HCT116 (cell line): ENCODE results near the gene OGFOD2. TPM values are rescaled to one million over a fixed set of nuclear protein-coding genes. Genes with fewer than 3 reads are reported as not detected.

ENCODE experiments used
- ATAC-seq: fragments of 200-7000 bp; cut with Tn5 transposase; 2 replicates; pipeline ENCODE4 v1.9.1; 2020; ENCODE audit warnings: mild to moderate bottlenecking, moderate library complexity
- BruUV-seq: library from RNA; stranded (reverse); fragments of 400-500 nt; replicated peaks from 2 replicates; lab custom pipeline; 2021; lab: Mats Ljungman, UMichigan
- CTCF ChIA-PET: fragments of 300-600 bp; sonication (Branson Sonifier 250); formaldehyde crosslinking; loops from one replicate; lab custom pipeline; 2021; ENCODE audit warnings: antibody characterized with exemption; lab: Charles Lee
- POLR2A ChIA-PET: fragments of 300-600, 350-600 bp; sonication (Branson Sonifier 250); formaldehyde crosslinking; loops from one replicate; lab custom pipeline; 2021; ENCODE audit warnings: antibody characterized with exemption; lab: Charles Lee
- RAD21 ChIA-PET, 2 experiments: fragments of 300-600 bp; sonication (Branson Sonifier 250); formaldehyde crosslinking; loops; one replicate each; lab custom pipeline; 2023; ENCODE audit warnings: low total read pairs in 2 of 2; ENCODE audit not compliant: uncharacterized antibody in 2 of 2, unreplicated experiment in 2 of 2, low non-redundant PET in 1 of 2; lab: Charles Lee
- DNase-seq: peaks from one replicate; pipeline ENCODE4 v3.0.0-alpha.2; 2010; ENCODE audit warnings: low read depth, low spot score
- H2AFZ ChIP-seq: fragments of 200-600 bp; shearing (Covaris generic), sonication (generic); 2 replicates; pipeline ENCODE4 v1.6.1; 2017; ENCODE audit warnings: low read depth, mixed run types, mixed read lengths, antibody characterized with exemption, low read length; ENCODE audit not compliant: poor library complexity, severe bottlenecking
- H3K27ac ChIP-seq: 2 replicates; pipeline ENCODE4 v1.5.1; 2012; ENCODE audit warnings: low read depth, low read length
- H3K27me3 ChIP-seq: fragments of 200-600 bp; sonication (generic); 2 replicates; pipeline ENCODE4 v1.6.1; 2016; ENCODE audit warnings: mixed run types, low read length, mixed read lengths; ENCODE audit not compliant: insufficient read depth
- H3K36me3 ChIP-seq, 2 experiments: fragments of 200-500 bp in 1 of 2; fragments of 200-600 bp in 1 of 2; sonication (Bioruptor generic) in 1 of 2; sonication (generic) in 1 of 2; 2 replicates each; pipeline versions ENCODE4 v1.5.1 to v1.6.1; 2014 to 2016; ENCODE audit warnings: low read length in 2 of 2, inconsistent platforms in 1 of 2, mixed read lengths in 1 of 2, mixed run types in 1 of 2; ENCODE audit not compliant: insufficient read depth in 2 of 2, control insufficient read depth in 1 of 2
- H3K4me1 ChIP-seq, 2 experiments: fragments of 200-600 bp in 1 of 2; sonication (generic) in 1 of 2; 2 replicates each; pipeline versions ENCODE4 v1.5.1 to v1.6.1; 2012 to 2017; ENCODE audit warnings: low read length in 2 of 2, inconsistent platforms in 1 of 2, mild to moderate bottlenecking in 1 of 2, mixed read lengths in 1 of 2, mixed run types in 1 of 2, moderate library complexity in 1 of 2; ENCODE audit not compliant: insufficient read depth in 2 of 2, control insufficient read depth in 1 of 2
- H3K4me2 ChIP-seq: fragments of 200-600 bp; sonication (generic); 2 replicates; pipeline ENCODE4 v1.6.1; 2017; ENCODE audit warnings: mixed run types, low read length, mixed read lengths
- H3K4me3 ChIP-seq, 2 experiments: fragments of 200-600 bp in 1 of 2; sonication (generic) in 1 of 2; replicated peaks in 1 of 2; 2 replicates each; pipeline ENCODE4 v1.5.1; 2011 to 2016; ENCODE audit warnings: low read length in 2 of 2, control low read depth in 1 of 2, low read depth in 1 of 2, mild to moderate bottlenecking in 1 of 2, mixed read lengths in 1 of 2, mixed run types in 1 of 2
- H3K79me2 ChIP-seq: fragments of 200-600 bp; sonication (generic); 2 replicates; pipeline ENCODE4 v1.6.1; 2017; ENCODE audit warnings: mild to moderate bottlenecking, mixed run types, low read length, moderate library complexity, mixed read lengths; ENCODE audit not compliant: insufficient read depth
- H3K9ac ChIP-seq: fragments of 200-600 bp; sonication (generic); 2 replicates; pipeline ENCODE4 v1.6.1; 2016; ENCODE audit warnings: low read length, mixed read lengths
- H3K9me2 ChIP-seq: fragments of 200-600 bp; sonication (generic), shearing (Covaris generic); 2 replicates; pipeline ENCODE4 v1.6.1; 2017; ENCODE audit warnings: mixed run types, mild to moderate bottlenecking, moderate library complexity; ENCODE audit not compliant: insufficient read depth
- H3K9me3 ChIP-seq, 2 experiments: fragments of 200-500 bp in 1 of 2; fragments of 200-600 bp in 1 of 2; sonication (Bioruptor generic) in 1 of 2; sonication (generic) in 1 of 2; 2 replicates each; pipeline ENCODE4 v1.6.1; 2014 to 2017; ENCODE audit warnings: low read length in 2 of 2, mixed read lengths in 2 of 2, inconsistent platforms in 1 of 2, low read depth in 1 of 2, mild to moderate bottlenecking in 1 of 2, mixed run types in 1 of 2, moderate library complexity in 1 of 2; ENCODE audit not compliant: control insufficient read depth in 1 of 2, insufficient read depth in 1 of 2
- H4K20me1 ChIP-seq: fragments of 200-600 bp; sonication (generic), shearing (Covaris generic); 2 replicates; pipeline ENCODE4 v1.6.1; 2017; ENCODE audit warnings: mixed run types, mild to moderate bottlenecking, moderate library complexity; ENCODE audit not compliant: insufficient read depth
- CBX3 ChIP-seq: IDR thresholded peaks from 2 replicates; pipeline ENCODE4 v1.6.1; 2012; ENCODE audit warnings: low read depth
- CEBPB ChIP-seq: IDR thresholded peaks from 2 replicates; pipeline ENCODE4 v1.6.1; 2012; ENCODE audit warnings: low read depth
- EGR1 ChIP-seq: IDR thresholded peaks from 2 replicates; pipeline ENCODE4 v1.6.1; 2012; ENCODE audit warnings: low read depth
- ELF1 ChIP-seq: IDR thresholded peaks from 2 replicates; pipeline ENCODE4 v1.6.1; 2012; ENCODE audit warnings: low read depth, borderline replicate concordance
- EZH2phosphoT487 ChIP-seq: fragments of 200-600 bp; IDR thresholded peaks from 2 replicates; pipeline ENCODE4 v1.6.1; 2018; ENCODE audit warnings: antibody characterized with exemption, borderline replicate concordance
- FOSL1 ChIP-seq: IDR thresholded peaks from 2 replicates; pipeline ENCODE4 v1.6.1; 2012; ENCODE audit warnings: low read depth
- POLR2A ChIP-seq: IDR thresholded peaks from 2 replicates; pipeline ENCODE4 v1.7.0; 2011; ENCODE audit warnings: borderline replicate concordance; ENCODE audit not compliant: insufficient read depth, insufficient read length; ENCODE audit errors: extremely low read depth
- RAD21 ChIP-seq: IDR thresholded peaks from 2 replicates; pipeline ENCODE4 v1.6.1; 2012; ENCODE audit warnings: low read depth, mild to moderate bottlenecking
- REST ChIP-seq: IDR thresholded peaks from 2 replicates; pipeline ENCODE4 v1.6.1; 2012; ENCODE audit warnings: low read depth
- SIN3A ChIP-seq: IDR thresholded peaks from 2 replicates; pipeline ENCODE4 v1.6.1; 2012; ENCODE audit warnings: low read depth
- SP1 ChIP-seq: IDR thresholded peaks from 2 replicates; pipeline ENCODE4 v1.6.1; 2012; ENCODE audit warnings: low read depth
- SRF ChIP-seq: IDR thresholded peaks from 2 replicates; pipeline ENCODE4 v1.6.1; 2012; ENCODE audit warnings: low read depth
- TCF7L2 ChIP-seq: IDR thresholded peaks from 2 replicates; pipeline ENCODE4 v1.7.0; 2011; ENCODE audit warnings: borderline replicate concordance, inconsistent platforms; ENCODE audit not compliant: insufficient read depth, insufficient read length; ENCODE audit errors: extremely low read depth
- YY1 ChIP-seq: IDR thresholded peaks from 2 replicates; pipeline ENCODE4 v1.6.1; 2011; ENCODE audit warnings: low read length, low read depth, moderate library complexity, mild to moderate bottlenecking; ENCODE audit not compliant: insufficient replicate concordance; ENCODE audit errors: extremely low read depth
- ZBTB33 ChIP-seq: IDR thresholded peaks from 2 replicates; pipeline ENCODE4 v1.6.1; 2011; ENCODE audit warnings: mild to moderate bottlenecking, low read length, moderate library complexity; ENCODE audit not compliant: insufficient replicate concordance; ENCODE audit errors: extremely low read depth
- ZFX ChIP-seq: fragments of 450-650 bp; IDR thresholded peaks from 2 replicates; pipeline ENCODE4 v1.6.1; 2017
- ZNF274 ChIP-seq: fragments of 200-500 bp; sonication (Bioruptor generic); IDR thresholded peaks from 2 replicates; pipeline ENCODE4 v1.6.1; 2014; ENCODE audit warnings: mild to moderate bottlenecking, low read depth, low read length, inconsistent platforms
- intact Hi-C: fragments of 100-400 bp; cut with micrococcal nuclease; formaldehyde crosslinking; loops from 2 replicates; pipeline ENCODE4 v1.10.0; 2022
- total RNA-seq: library from RNA; stranded (reverse); gene quantifications from one replicate; pipeline ENCODE4 v1.2.1, GENCODE V29; 2021; ENCODE audit not compliant: unreplicated experiment

The OGFOD2 gene
- total RNA-seq, 1 experiment from 2014 or later: 29.5 TPM

GRCh38 chr12:122997343-122998250, 22.6 kb downstream of the OGFOD2 start:
- BruUV-seq: no TSS peak
- RAD21 ChIA-PET: no interaction called here
- intact Hi-C loops: no loop called here
- Histone ChIP-seq H3K9ac (no peak overlapping the region), H3K9me2 (no peaks in the 10 kb centered on the region), H3K79me2 (no peaks in the 10 kb centered on the region), H3K4me2 (no peak overlapping the region), H3K9me3 (no peaks in the 10 kb centered on the region), H3K4me3 (no peak overlapping the region), H3K27me3 (no peaks in the 10 kb centered on the region), H3K27ac (no peak overlapping the region), H3K4me1 (no peaks in the 10 kb centered on the region), H2AFZ (no peak overlapping the region), H3K36me3 (no peaks in the 10 kb centered on the region), H4K20me1 (no peaks in the 10 kb centered on the region)
- no peak for ATAC-seq
- no peak for DNase-seq
- CTCF ChIA-PET: no interaction called here
- POLR2A ChIA-PET: no interaction called here
- TF ChIP-seq SIN3A (no peak), EZH2phosphoT487 (no peak), TCF7L2 (no peak), CBX3 (no peak), SP1 (no peak), REST (no peak), ELF1 (no peak), SRF (no peak), YY1 (no peak), CEBPB (no peak), ZBTB33 (no peak), ZNF274 (no peak), EGR1 (no peak), ZFX (no peak), FOSL1 (no peak), RAD21 (no peak), POLR2A (no peak)
